ENCODE data around the gene GGTA1. TPM values are rescaled to one million over a fixed set of nuclear protein-coding genes. Genes with fewer than 3 reads are reported as not detected.
"Not testable (repeated sequence)": the region's sequence is repeated elsewhere in the genome, so short reads cannot be mapped to it uniquely, and the experiment has no call there.

The GGTA1 gene
- total RNA-seq, 1 donor from 2014 or later, result 0.64 TPM

DNA sequence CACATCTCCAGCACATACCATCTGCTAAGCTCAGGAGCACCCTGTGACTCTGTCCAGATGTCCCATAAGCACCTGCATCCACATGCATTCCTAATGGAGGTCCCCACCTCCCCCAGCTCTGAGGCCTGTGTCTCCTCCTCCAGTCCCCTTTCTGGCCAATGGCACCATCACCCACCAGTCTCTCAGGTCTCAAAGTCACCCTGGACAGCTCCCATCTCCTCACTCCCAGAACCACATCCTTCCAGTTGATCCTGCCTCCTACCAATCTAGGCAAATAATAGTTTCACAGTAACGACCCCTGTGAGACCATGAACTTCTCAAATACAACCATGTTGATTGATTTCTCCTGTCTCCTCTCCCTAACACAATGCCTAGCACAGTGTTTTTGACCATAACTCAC is 40.1 kb downstream of the GGTA1 start:
- no peak for DNase-seq (ENCODE audit: extremely low spot score, unreplicated experiment)
- Mint-ChIP-seq H3K9me3 (ENCODE audit: unreplicated experiment) (no peaks in the 10 kb centered on the region), H3K36me3 (ENCODE audit: unreplicated experiment) (no peaks in the 10 kb centered on the region), H3K4me1 (ENCODE audit: unreplicated experiment) (peaks cover 3% of the 10 kb centered on the region), H3K4me3 (ENCODE audit: unreplicated experiment) (no peak overlapping the region), H3K27me3 (ENCODE audit: unreplicated experiment) (peaks cover 64% of the 10 kb centered on the region), H3K27ac (ENCODE audit: unreplicated experiment) (no peak overlapping the region)
- TF ChIP-seq, protein P1, sequence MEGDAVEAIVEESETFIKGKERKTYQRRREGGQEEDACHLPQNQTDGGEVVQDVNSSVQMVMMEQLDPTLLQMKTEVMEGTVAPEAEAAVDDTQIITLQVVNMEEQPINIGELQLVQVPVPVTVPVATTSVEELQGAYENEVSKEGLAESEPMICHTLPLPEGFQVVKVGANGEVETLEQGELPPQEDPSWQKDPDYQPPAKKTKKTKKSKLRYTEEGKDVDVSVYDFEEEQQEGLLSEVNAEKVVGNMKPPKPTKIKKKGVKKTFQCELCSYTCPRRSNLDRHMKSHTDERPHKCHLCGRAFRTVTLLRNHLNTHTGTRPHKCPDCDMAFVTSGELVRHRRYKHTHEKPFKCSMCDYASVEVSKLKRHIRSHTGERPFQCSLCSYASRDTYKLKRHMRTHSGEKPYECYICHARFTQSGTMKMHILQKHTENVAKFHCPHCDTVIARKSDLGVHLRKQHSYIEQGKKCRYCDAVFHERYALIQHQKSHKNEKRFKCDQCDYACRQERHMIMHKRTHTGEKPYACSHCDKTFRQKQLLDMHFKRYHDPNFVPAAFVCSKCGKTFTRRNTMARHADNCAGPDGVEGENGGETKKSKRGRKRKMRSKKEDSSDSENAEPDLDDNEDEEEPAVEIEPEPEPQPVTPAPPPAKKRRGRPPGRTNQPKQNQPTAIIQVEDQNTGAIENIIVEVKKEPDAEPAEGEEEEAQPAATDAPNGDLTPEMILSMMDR (IDR thresholded peaks at IDR 0.05), result no peak

DNA sequence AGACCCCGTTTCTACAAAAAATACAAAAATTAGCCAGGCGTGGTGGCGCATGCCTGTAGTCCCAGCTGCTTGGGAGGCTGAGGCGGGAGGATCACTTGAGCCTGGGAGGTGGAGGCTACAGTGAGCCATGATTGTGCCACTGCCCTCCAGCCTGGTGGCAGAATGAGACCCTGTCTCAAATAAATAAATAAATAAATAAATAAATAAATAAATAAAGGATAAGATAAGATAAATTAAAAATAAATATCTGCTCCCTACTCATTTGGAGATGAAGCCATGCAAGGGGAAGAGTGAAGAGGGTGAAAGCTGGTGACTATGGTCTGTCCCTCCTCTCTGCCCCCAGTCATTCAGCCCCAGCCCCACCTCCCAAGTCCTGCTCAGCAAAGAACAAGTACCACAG is 41.2 kb downstream of the GGTA1 start:
- not testable (repeated sequence) for H3K9me3 Mint-ChIP-seq (ENCODE audit: unreplicated experiment); DNase-seq (ENCODE audit: extremely low spot score, unreplicated experiment); H3K4me3 Mint-ChIP-seq (ENCODE audit: unreplicated experiment); H3K4me1 Mint-ChIP-seq (ENCODE audit: unreplicated experiment); H3K27ac Mint-ChIP-seq (ENCODE audit: unreplicated experiment); H3K36me3 Mint-ChIP-seq (ENCODE audit: unreplicated experiment)
- peaks cover 61% of the 10 kb centered on the region for H3K27me3 Mint-ChIP-seq (ENCODE audit: unreplicated experiment)

DNA sequence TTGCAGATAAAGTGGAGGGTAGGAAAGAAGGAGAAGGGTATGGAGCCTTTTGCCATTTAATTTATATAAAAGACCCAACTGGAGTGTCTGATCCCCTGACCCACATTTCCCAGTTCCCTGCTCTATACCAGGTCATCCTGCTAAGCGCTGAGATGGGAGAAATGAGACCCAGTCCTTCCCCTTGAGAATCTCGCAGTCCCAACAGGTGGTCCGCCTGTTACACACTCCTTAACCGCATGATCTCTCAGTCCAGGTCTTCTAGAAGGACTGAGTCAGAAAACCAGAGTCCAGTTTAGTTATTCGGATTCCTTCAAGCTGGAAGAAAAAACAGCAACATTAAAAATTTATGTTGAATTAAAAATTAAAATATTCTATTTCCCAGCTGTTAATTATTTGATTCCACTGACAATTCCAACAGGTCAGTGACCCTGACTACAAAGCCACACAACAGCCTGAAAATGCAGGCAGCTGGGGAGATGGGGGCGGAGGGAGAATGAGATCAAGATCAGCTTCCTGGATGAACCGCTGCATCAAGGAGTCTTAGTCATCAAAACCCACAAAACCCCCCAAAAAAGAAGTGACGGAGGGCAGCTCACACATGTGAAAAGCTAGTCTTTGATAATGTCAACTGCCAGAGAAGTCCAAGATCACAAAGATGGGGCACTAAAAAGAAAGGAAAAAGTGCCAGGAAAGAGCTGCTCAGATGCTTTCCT is 44.0 kb downstream of the GGTA1 start:
- no peaks in the 10 kb centered on the region for H3K9me3 Mint-ChIP-seq (ENCODE audit: unreplicated experiment)
- H3K4me1 Mint-ChIP-seq (ENCODE audit: unreplicated experiment), result no peaks in the 10 kb centered on the region
- no peak for DNase-seq (ENCODE audit: extremely low spot score, unreplicated experiment)
- H3K27me3 Mint-ChIP-seq (ENCODE audit: unreplicated experiment), result peaks cover 53% of the 10 kb centered on the region
- H3K27ac Mint-ChIP-seq (ENCODE audit: unreplicated experiment), result no peak overlapping the region
- H3K4me3 Mint-ChIP-seq (ENCODE audit: unreplicated experiment), result no peak overlapping the region
- TF ChIP-seq, protein P1 (IDR thresholded peaks at IDR 0.05), result no peak
- no peaks in the 10 kb centered on the region for H3K36me3 Mint-ChIP-seq (ENCODE audit: unreplicated experiment)

DNA sequence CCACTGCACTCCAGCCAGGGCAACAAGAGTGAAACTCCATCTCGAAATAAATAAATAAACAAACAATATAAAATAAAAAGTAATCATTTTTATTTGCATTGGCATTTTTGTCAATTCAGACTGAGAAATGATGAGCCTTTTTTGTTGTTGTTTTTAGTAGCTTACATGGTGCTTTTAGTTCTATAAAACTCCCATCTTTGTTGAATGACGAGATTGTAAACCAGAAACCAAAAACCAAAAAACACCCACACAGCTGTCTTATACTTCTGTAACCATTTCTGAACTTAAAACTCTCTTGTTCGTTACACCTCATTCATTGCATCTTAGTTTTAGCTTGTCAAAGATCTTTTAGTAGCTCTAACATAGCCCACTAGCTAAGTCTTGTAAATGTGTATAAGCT is 44.7 kb downstream of the GGTA1 start:
- TF ChIP-seq, protein P1 (IDR thresholded peaks at IDR 0.05), result no peak
- Mint-ChIP-seq H3K27me3 (ENCODE audit: unreplicated experiment) (peaks cover 55% of the 10 kb centered on the region), H3K27ac (ENCODE audit: unreplicated experiment) (no peak overlapping the region)

DNA sequence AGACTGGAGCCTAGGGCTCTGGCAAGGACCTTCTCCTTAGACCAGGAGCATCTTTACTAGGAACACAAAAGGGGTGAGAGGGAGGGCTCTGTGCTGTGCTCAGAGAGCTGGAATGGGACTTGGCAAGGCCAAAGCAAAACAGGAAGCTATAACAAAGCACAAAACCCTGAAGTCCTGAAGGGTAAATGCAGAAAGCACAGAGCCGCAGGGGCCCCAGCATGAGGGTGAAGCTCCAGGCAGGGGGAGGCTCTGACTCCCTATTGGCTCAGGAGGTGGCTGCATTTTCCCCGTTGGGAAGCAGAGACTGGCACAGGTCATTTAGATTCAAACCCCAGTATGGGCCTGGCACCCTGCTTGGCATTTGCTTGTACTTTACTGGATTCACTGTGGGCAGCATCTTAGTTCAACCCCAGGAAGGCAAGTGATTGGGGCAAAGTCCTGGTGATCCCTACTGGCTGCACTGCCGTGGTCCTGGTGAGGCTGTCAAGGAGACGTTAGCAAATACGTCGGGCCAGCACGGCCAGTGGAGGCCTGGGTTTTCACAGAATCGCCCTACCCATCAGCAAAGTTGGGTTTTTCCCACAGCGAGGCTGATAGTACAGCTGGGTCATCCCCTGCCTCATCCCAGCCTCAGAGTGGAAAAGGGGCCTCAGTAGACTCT is 46.3 kb downstream of the GGTA1 start:
- Mint-ChIP-seq H3K27me3 (ENCODE audit: unreplicated experiment) (peaks cover 49% of the 10 kb centered on the region), H3K36me3 (ENCODE audit: unreplicated experiment) (no peaks in the 10 kb centered on the region), H3K4me1 (ENCODE audit: unreplicated experiment) (no peaks in the 10 kb centered on the region), H3K4me3 (ENCODE audit: unreplicated experiment) (no peak overlapping the region), H3K27ac (ENCODE audit: unreplicated experiment) (no peak overlapping the region), H3K9me3 (ENCODE audit: unreplicated experiment) (no peaks in the 10 kb centered on the region)
- DNase-seq (ENCODE audit: extremely low spot score, unreplicated experiment), result no peak
- TF ChIP-seq, protein P1 (IDR thresholded peaks at IDR 0.05), result no peak

More for the DNA sequence above, 44.7 kb downstream of the GGTA1 start:
- H3K4me3 Mint-ChIP-seq (ENCODE audit: unreplicated experiment), result no peak overlapping the region
- no peaks in the 10 kb centered on the region for H3K4me1 Mint-ChIP-seq (ENCODE audit: unreplicated experiment)
- DNase-seq (ENCODE audit: extremely low spot score, unreplicated experiment), result no peak
- no peaks in the 10 kb centered on the region for H3K9me3 Mint-ChIP-seq (ENCODE audit: unreplicated experiment)
- H3K36me3 Mint-ChIP-seq (ENCODE audit: unreplicated experiment), result no peaks in the 10 kb centered on the region
